ENCODE results near the gene PASK.

DNA sequence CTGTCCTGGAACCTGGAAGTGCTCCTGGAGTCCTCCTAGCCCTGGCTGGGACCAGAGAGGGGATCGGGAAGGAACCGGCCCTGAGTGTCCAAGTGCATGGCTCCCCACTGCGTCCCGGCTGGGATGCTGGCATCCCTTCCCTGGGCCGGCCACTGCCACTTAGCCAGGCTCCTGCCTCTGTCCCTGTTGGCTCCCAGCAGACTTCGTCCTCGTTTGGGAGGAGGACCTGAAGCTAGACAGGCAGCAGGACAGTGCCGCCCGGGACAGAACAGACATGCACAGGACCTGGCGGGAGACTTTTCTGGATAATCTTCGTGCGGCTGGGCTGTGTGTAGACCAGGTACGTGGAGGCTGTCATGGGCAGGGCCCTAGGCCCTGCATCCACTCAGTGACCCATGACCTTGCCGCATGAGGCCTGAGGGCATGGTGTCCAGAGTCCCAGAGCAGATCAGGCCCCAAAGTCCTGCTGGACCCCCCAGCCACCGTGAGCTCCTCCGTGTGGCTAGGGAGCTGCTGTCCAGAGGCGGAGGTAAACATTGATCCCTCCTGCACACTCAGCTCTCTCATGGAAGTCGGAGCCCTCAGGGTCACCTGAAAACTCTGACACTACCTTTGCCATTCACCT lies 46.3 kb upstream of the PASK start:
- TF ChIP-seq, protein P1, sequence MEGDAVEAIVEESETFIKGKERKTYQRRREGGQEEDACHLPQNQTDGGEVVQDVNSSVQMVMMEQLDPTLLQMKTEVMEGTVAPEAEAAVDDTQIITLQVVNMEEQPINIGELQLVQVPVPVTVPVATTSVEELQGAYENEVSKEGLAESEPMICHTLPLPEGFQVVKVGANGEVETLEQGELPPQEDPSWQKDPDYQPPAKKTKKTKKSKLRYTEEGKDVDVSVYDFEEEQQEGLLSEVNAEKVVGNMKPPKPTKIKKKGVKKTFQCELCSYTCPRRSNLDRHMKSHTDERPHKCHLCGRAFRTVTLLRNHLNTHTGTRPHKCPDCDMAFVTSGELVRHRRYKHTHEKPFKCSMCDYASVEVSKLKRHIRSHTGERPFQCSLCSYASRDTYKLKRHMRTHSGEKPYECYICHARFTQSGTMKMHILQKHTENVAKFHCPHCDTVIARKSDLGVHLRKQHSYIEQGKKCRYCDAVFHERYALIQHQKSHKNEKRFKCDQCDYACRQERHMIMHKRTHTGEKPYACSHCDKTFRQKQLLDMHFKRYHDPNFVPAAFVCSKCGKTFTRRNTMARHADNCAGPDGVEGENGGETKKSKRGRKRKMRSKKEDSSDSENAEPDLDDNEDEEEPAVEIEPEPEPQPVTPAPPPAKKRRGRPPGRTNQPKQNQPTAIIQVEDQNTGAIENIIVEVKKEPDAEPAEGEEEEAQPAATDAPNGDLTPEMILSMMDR (conservative IDR thresholded peaks at IDR 0.05; ENCODE audit: low read depth, low read length): no peak
- TF ChIP-seq, protein P2, sequence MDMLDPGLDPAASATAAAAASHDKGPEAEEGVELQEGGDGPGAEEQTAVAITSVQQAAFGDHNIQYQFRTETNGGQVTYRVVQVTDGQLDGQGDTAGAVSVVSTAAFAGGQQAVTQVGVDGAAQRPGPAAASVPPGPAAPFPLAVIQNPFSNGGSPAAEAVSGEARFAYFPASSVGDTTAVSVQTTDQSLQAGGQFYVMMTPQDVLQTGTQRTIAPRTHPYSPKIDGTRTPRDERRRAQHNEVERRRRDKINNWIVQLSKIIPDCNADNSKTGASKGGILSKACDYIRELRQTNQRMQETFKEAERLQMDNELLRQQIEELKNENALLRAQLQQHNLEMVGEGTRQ (IDR thresholded peaks at IDR 0.05; ENCODE audit: low read depth, low read length): no peak
- TF ChIP-seq RAD21 (IDR thresholded peaks at IDR 0.05; ENCODE audit: low read length) (no peak), NFE2L2 (IDR thresholded peaks at IDR 0.05; ENCODE audit: low read depth, low read length) (no peak), MXI1 (IDR thresholded peaks at IDR 0.05; ENCODE audit: borderline replicate concordance, low read depth, low read length) (no peak), SMC3 (IDR thresholded peaks at IDR 0.05; ENCODE audit: low read depth, low read length) (no peak), RFX5 (IDR thresholded peaks at IDR 0.05; ENCODE audit: low read depth, low read length) (no peak)

Data from IMR-90 (cell line).